Activated T-cell treated with anti-CD3 and anti-CD28 coated beads for 48 hours (primary cell): ENCODE measurements around the gene ESR1.
"Not testable (repeated sequence)": the region's sequence is repeated elsewhere in the genome, so short reads cannot be mapped to it uniquely, and the experiment has no call there.

ENCODE experiments used
- DNase-seq: peaks from one replicate; pipeline ENCODE4 v3.0.0-alpha.2; 2020; ENCODE audit warnings: low read depth

Gene ESR1

GRCh38 chr6:151988199-151988598, 180.7 kb downstream of the ESR1 start:
- DNase-seq, result not testable (repeated sequence)

GRCh38 chr6:151992091-151992490, 184.6 kb downstream of the ESR1 start:
- DNase-seq, result no peak

DNA sequence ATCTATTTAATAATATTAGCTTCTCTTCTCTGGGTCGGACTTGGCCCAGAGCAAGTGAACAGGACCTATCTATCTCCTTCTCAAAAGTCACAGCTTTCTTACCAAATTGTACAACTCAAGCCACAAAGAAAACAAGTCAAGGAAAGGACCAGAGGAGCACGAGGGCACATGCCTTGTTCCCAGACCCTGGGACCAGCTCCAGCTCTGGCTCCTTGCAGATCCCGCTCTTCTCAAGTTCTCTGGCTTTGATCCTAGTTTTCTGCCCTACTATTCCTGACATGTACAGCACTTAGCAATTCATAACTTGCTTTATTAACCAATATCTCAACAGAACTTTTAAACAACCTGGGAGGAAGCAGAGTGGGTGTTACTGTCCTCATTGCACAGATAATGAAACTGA, 185.9 kb downstream of the ESR1 start:
- no peak for DNase-seq

GRCh38 chr6:151998784-151999183, 191.3 kb downstream of the ESR1 start:
- no peak for DNase-seq

GRCh38 chr6:151999194-151999593, 191.7 kb downstream of the ESR1 start:
- no peak for DNase-seq

DNA sequence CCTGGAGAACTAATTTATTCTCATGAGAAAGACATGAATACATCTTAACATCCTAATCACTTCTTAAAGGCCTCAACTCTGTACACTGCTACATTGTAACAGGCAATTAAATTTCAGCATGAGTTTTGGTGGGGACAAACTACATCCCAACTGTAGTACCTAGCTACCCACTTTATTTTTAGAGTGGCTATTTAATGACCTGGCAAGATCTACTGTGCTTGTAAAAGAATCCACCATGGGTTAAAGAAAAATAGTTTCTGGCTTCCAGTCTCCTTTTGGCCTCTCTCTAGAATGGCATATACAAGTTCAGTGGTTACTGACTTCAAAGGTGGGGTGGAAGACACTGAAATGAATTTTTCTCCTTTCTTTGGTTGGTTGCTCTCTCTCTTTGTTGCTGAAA, 193.9 kb downstream of the ESR1 start:
- DNase-seq, result no peak

DNA sequence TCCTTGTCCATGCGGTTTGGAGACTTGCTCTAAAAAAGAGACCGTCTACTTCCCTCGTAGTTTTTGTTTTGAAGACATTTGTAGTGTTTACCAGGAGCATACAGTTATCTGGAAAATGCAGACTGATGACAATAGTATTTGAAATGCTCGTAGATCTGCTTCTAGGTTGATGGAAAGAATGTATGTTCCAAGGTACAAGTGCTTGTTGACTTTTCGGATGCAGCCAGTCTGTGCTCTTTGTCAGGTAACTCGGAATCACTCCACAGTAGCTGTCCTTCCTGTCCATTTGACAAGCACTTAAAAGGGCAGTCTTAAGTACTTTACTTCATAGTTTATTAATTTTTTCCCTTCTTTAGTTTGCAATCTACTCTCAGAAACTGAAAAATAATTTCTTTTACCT, 194.8 kb downstream of the ESR1 start:
- no peak for DNase-seq

GRCh38 chr6:152004036-152004566, 196.6 kb downstream of the ESR1 start:
- DNase-seq, result no peak

DNA sequence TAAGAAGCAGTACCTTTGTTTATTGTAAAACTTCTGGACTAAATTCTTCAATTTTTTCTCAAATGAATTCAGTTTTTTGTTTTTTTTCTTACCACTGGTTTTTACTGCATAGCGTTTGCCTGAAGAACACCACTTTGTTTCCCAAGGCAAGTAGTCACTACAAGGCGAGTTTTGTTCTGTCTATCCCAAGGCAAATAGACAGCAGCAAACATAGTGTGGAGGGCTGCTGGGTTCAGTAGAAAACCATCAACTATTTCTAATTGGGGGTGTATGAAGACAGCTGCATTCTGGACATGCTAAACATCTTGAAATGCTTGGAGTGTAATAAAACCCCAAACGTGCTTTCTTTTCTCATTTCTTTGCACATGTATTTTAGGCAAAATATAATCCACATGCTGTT, 197.4 kb downstream of the ESR1 start:
- no peak for DNase-seq

DNA sequence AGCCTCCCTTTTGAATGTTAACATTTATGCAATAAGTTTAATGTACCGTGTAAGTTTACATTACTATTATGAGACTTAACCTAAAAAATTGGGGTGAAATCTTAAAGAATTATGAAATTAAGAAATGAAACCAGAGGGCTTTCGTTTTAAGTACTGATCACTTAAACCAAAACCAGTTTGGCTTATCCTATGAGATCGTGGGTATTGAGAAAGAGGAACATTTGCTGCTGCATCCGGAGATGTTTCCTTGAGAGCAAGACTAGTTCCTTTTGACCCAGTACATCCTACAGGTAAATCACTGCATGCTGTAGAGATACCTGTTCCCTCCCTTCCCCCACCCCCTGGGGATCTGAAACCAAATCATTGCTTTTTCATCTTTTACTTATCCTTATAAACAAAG, 201.3 kb downstream of the ESR1 start:
- DNase-seq, result no peak

- no peak for DNase-seq
These were observed 204.7 kb downstream of the ESR1 start for GRCh38 chr6:152012227-152012626.

DNA sequence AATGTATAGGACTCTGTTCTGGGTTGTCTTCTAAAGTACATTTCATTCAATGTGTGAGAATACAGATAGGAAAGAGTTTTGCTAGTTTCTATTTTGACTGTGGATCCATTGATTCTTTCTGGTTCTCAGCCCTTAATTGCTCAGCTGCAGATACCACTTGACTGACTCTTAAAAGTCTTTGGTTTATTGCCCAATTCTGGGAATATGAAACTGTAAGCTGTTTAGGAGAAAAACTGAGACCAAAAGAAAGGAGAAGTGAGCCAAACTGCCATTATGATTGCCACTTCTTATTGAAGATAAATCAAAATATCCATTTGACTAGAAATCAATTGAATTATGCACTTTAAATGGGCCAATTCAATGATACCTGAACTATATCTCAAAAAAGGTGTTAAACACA, 211.4 kb downstream of the ESR1 start:
- no peak for DNase-seq

- DNase-seq, result no peak
These were observed 214.8 kb downstream of the ESR1 start for GRCh38 chr6:152022303-152022702.

DNA sequence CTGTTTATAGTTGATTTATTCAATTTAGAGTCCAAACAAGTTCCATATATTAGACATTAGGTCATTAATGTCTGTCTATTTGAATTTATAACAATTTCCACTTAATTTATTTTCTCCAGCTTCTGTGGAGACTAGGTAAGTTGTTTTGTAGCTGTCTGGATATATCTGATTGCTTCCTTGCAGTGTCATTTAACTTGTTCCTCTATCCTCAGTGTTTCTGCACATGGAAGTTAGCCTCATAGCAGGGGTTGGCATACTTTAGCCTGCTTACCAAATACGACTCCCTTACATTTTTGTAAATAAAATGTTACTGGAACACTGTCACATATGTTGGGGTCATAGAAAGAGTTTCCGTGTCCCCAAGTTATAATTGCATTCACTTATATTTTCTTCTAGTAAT, 216.1 kb downstream of the ESR1 start:
- DNase-seq, result no peak

- no peak for DNase-seq
These were observed 218.8 kb downstream of the ESR1 start for GRCh38 chr6:152026291-152026690.

- DNase-seq, result not testable (repeated sequence)
These were observed 219.3 kb downstream of the ESR1 start for GRCh38 chr6:152026744-152027143.

DNA sequence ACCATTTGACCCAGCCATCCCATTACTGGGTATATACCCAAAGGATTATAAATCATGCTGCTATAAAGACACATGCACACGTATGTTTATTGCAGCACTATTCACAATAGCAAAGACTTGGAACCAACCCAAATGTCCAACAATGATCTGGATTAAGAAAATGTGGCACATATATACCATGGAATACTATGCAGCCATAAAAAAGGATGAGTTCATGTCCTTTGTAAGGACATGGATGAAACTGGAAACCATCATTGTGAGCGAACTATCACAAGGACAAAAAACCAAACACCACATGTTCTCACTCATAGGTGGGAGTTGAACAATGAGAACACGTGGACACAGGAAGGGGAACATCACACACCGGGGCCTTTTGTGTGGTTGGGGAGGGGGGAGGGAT, 226.3 kb downstream of the ESR1 start:
- DNase-seq, result not testable (repeated sequence)

DNA sequence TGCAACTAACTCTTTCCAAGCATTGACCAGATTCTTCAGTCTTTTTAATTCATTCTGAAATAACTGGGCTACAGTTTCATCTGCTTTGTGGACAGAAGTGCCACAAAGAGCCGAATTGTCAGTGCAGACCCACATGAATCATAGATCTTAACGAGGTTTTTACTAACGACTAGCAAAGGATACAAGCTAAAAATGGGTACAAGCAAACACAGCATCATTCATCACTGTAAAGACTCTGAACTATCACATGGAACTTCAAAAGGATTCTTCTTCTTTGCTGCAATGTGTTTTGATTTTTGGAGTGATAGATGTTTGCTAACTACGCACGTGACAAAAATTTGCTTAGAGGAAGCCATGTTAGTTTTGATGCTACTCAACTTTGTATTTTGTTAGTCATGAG, 227.1 kb downstream of the ESR1 start:
- no peak for DNase-seq

DNA sequence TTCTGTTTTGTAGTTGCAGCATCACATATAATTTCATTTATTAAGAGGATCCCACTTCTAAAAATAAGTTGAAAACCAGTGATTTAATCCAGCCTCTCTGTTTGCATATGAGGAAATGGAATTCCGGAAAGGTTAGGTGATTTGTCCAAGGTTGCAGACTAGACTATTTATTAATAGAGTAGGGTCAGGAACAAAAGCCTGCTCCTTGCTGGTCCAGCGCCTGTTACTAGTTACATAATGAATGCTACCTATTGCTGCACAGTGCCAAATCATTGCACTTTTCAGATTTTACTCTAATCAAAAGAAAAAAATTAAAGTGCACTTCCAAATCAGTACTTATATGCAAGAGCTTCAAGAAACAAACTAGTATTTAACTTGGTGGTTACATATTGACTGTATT, 238.6 kb downstream of the ESR1 start:
- DNase-seq, result no peak

DNA sequence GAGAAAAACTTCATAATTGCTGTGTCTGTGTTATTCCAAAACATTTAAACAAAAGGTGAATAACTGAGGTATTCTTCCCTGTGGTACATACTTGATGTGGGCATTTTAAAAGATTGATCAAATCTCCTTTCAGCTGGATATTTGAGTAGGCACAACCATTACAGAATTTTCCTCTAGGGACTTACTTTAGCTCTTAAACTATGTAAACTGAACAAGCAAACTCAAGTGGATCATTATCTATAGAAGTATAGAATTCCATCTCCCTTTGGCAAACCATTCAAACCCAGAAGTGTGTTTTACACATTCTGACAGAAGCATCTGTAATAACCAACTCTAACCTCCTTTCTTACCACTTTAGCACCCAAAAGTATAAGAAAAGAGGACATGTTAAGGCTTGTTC, 241.4 kb downstream of the ESR1 start:
- DNase-seq, result no peak

DNA sequence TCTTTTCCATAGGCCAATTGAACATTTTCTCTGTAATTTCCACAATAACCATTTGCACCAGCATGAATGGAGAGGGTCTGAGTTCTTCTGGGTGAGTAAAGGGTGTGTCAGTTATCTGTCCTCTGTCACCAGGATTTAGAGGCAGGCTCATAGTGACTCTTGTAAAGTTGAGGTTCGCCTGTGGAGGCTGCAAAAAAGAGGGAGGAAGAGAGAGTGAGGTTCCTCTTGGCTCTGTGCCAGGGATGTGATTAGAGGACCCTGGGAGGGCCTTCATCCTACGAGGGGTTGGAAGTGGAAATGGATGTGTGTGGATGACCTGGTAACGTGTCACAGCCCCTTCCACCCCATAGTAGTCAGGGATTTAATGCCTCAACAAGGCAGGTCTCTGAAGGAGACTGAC, 242.0 kb downstream of the ESR1 start:
- DNase-seq, result no peak

DNA sequence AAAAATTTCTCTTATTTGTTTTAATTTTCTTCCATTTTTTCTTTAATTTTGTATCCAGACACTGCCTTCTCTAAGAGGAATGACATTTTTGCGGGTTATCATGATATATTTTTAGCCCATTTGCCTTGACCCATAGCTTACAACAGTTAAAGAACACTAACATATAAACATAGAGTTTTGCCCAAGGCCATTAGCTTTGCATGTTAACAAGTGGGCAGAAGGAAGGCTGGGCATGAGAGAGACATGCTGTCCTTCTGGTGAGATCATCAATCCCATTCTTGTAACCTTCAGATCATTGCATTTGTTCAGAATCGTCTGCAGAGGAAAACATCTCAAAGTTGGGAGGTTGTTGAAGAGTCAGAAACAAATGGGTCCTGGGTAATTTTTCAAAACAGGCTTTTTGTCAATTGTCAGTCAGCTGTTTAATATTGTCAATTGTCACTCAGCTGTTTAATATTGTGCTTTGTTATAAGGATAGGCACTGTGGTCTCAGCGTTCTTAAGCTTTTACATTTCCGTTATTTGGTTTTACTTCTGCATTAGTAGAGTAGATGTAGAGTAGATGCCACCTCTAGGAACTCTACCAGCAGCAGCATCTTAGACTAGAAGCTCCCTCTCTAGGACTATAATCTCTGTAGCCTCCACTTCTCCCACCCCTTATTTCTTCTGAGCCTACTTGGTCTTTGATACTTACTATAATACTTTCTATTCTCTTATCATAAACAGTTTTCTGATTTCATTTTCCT, 243.1 kb downstream of the ESR1 start:
- no peak for DNase-seq

DNA sequence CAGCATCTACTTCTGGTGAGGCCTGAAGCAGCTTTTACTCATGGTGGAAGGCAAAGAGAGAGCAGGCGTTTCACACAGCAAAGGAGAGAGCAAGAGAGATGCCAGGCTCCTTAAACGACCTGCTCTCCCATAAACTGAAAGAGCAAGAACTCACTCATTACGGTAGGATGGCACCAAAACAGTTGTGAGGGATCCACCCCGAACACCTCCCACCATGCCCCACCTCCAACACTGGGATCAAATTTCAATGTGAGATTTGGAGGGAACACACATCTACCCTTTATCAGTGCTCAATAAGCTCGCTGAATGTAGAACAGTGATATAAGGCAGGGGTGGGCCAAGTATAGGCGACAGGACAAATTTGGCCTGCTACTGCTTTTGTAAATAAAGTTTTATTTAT, 244.6 kb downstream of the ESR1 start:
- DNase-seq, result no peak

DNA sequence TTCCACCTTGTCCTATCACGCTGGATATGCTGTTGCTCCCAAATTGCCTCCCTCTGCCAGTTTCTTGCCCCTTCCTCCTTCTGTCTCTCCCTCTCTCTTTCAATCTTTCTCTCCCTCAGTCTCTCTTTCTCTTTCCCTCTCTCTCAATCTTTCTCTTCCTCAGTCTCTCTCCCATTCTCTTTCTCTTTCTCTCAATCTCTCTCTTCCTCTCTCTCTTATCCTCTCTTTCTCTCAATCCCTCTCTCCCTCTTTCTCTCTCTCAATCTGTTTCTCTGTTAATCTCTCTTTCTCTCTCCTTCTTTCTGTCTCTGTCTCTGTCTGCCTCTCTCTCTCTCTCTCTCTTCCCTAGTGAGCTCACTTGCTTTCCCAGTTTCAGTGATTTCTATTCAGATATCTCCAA, 245.8 kb downstream of the ESR1 start:
- DNase-seq, result no peak
